IPS DF 6.9 (cell line): Measurements from ENCODE around the gene TRPM1.

Experiments
- DNase-seq: peaks from one replicate; pipeline ENCODE4 v3.0.0-alpha.2; 2013; ENCODE audit warnings: low read depth, low spot score
- H3K27ac ChIP-seq: one replicate; pipeline ENCODE4 v1.5.1; 2013; ENCODE audit warnings: low read length, control low read depth
- H3K27me3 ChIP-seq: 2 replicates; pipeline ENCODE4 v1.6.1; 2013; ENCODE audit warnings: mild to moderate bottlenecking, low read length; ENCODE audit not compliant: control insufficient read depth, insufficient read depth
- H3K36me3 ChIP-seq: 2 replicates; pipeline ENCODE4 v1.6.1; 2013; ENCODE audit warnings: low read length; ENCODE audit not compliant: control insufficient read depth, insufficient read depth
- H3K4me1 ChIP-seq: 2 replicates; pipeline ENCODE4 v1.6.1; 2013; ENCODE audit warnings: low read length; ENCODE audit not compliant: control insufficient read depth, insufficient read depth
- H3K4me3 ChIP-seq: 2 replicates; pipeline ENCODE4 v1.5.1; 2013; ENCODE audit warnings: mild to moderate bottlenecking, low read length
- H3K9me3 ChIP-seq: 2 replicates; pipeline ENCODE4 v1.6.1; 2013; ENCODE audit warnings: low read length, inconsistent platforms; ENCODE audit not compliant: control insufficient read depth, insufficient read depth
- WGBS: extraction: QIAGEN DNeasy Blood & Tissue Kit; methylation state at CpG from one replicate; pipeline ENCODE4 v1.1.7; 2013; ENCODE audit warnings: mixed read lengths, missing lambda C conversion rate; ENCODE audit not compliant: insufficient read length, insufficient coverage; 5-methylcytosine and 5-hydroxymethylcytosine counted together

Gene TRPM1

GRCh38 chr15:31101262-31102038 lies at the start of gene TRPM1:
TRPM1 (minus strand) TSS chr15:31101725; CDS start chr15:31081355, 20,370 bp downstream.
- no CpG with 5 or more reads among the region's 5 CpGs for WGBS
- Histone ChIP-seq H3K9me3 (no peaks in the 10 kb centered on the region), H3K36me3 (no peaks in the 10 kb centered on the region), H3K4me3 (no peak within 1 kb of the TSS), H3K4me1 (peaks cover 6% of the 10 kb centered on the region; the same call in 1 of the 2 replicates), H3K27me3 (no peaks in the 10 kb centered on the region), H3K27ac (no peak within 1 kb of the TSS)
- DNase-seq = no peak

- H3K4me3 ChIP-seq = no peak overlapping the region
- peaks cover 13% of the 10 kb centered on the region for H3K4me1 ChIP-seq
- no peaks in the 10 kb centered on the region for H3K36me3 ChIP-seq
- no peaks in the 10 kb centered on the region for H3K9me3 ChIP-seq
- H3K27ac ChIP-seq = peak overlapping the region; percentile 46
- no CpG with 5 or more reads among the region's 9 CpGs for WGBS
- H3K27me3 ChIP-seq = no peaks in the 10 kb centered on the region
- no peak for DNase-seq
Measured at GRCh38 chr15:31150732-31151231, 49.3 kb upstream of the TRPM1 start.

- WGBS = no CpG with 5 or more reads among the region's 4 CpGs
- Histone ChIP-seq H3K9me3 (no peaks in the 10 kb centered on the region), H3K27me3 (no peaks in the 10 kb centered on the region), H3K4me1 (peaks cover 13% of the 10 kb centered on the region), H3K27ac (no peak overlapping the region), H3K36me3 (no peaks in the 10 kb centered on the region), H3K4me3 (no peak overlapping the region)
- no peak for DNase-seq
Measured at GRCh38 chr15:31149987-31150386, 48.5 kb upstream of the TRPM1 start.

GRCh38 chr15:31149088-31149505 lies 47.6 kb upstream of the TRPM1 start:
- peaks cover 13% of the 10 kb centered on the region for H3K4me1 ChIP-seq
- H3K4me3 ChIP-seq = no peak overlapping the region
- no peak for DNase-seq
- no peaks in the 10 kb centered on the region for H3K27me3 ChIP-seq
- no peak overlapping the region for H3K27ac ChIP-seq
- no peaks in the 10 kb centered on the region for H3K36me3 ChIP-seq
- H3K9me3 ChIP-seq = no peaks in the 10 kb centered on the region
- no CpG with 5 or more reads among the region's 6 CpGs for WGBS

- no peak for DNase-seq
- Histone ChIP-seq H3K36me3 (no peaks in the 10 kb centered on the region), H3K4me3 (no peak overlapping the region), H3K4me1 (peaks cover 13% of the 10 kb centered on the region), H3K27ac (no peak overlapping the region), H3K9me3 (no peaks in the 10 kb centered on the region), H3K27me3 (no peaks in the 10 kb centered on the region)
- no CpG with 5 or more reads among the region's 13 CpGs for WGBS
Measured at GRCh38 chr15:31148297-31149087, 47.0 kb upstream of the TRPM1 start.

GRCh38 chr15:31147944-31148296 lies 46.4 kb upstream of the TRPM1 start:
- WGBS = no CpG with 5 or more reads among the region's 4 CpGs
- Histone ChIP-seq H3K9me3 (no peaks in the 10 kb centered on the region), H3K4me1 (peaks cover 13% of the 10 kb centered on the region), H3K36me3 (no peaks in the 10 kb centered on the region), H3K4me3 (no peak overlapping the region), H3K27me3 (no peaks in the 10 kb centered on the region), H3K27ac (no peak overlapping the region)
- DNase-seq = no peak

- Histone ChIP-seq H3K4me1 (peaks cover 13% of the 10 kb centered on the region), H3K4me3 (no peak overlapping the region), H3K27ac (no peak overlapping the region), H3K27me3 (no peaks in the 10 kb centered on the region), H3K36me3 (no peaks in the 10 kb centered on the region), H3K9me3 (no peaks in the 10 kb centered on the region)
- WGBS = no CpG with 5 or more reads among the region's 8 CpGs
- no peak for DNase-seq
Measured at GRCh38 chr15:31147456-31147855, 45.9 kb upstream of the TRPM1 start.

GRCh38 chr15:31145271-31145911 lies 43.9 kb upstream of the TRPM1 start:
- H3K27me3 ChIP-seq = no peaks in the 10 kb centered on the region
- no peaks in the 10 kb centered on the region for H3K9me3 ChIP-seq
- no CpG with 5 or more reads among the region's 7 CpGs for WGBS
- H3K4me3 ChIP-seq = no peak overlapping the region
- H3K4me1 ChIP-seq = peaks cover 5% of the 10 kb centered on the region
- H3K36me3 ChIP-seq = no peaks in the 10 kb centered on the region
- H3K27ac ChIP-seq = no peak overlapping the region
- DNase-seq = no peak

- Histone ChIP-seq H3K36me3 (no peaks in the 10 kb centered on the region), H3K9me3 (no peaks in the 10 kb centered on the region), H3K4me3 (no peak overlapping the region), H3K27me3 (no peaks in the 10 kb centered on the region), H3K27ac (no peak overlapping the region), H3K4me1 (no peaks in the 10 kb centered on the region)
- DNase-seq = no peak
Measured at GRCh38 chr15:31141792-31142191, 40.3 kb upstream of the TRPM1 start.

- no peak overlapping the region for H3K4me3 ChIP-seq
- no peaks in the 10 kb centered on the region for H3K4me1 ChIP-seq
- no CpG with 5 or more reads among the region's 6 CpGs for WGBS
- no peaks in the 10 kb centered on the region for H3K9me3 ChIP-seq
- DNase-seq = no peak
- H3K27me3 ChIP-seq = no peaks in the 10 kb centered on the region
- no peaks in the 10 kb centered on the region for H3K36me3 ChIP-seq
- no peak overlapping the region for H3K27ac ChIP-seq
Measured at GRCh38 chr15:31136607-31137328, 35.2 kb upstream of the TRPM1 start.
